Measurements from ENCODE around the gene NDUFA13.

DNA sequence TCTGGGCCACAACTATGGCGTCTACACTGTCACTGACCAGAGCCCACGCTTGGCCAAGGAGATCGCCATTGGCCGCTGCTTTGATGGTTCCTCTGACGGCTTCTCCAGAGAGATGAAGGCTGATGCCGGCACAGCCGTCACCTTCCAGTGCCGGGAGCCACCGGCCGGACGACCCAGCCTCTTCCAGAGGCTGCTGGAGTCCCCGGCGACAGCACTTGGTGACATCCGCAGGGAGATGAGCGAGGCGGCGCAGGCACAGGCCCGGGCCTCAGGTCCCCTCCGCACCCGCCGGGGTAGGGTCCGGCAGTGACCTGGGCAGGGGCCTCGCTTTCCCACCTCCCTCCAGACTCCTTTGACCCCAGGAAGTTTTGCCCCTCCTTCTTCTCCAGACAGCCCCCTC is 29.7 kb downstream of the NDUFA13 start:
- TF ChIP-seq, protein P1, sequence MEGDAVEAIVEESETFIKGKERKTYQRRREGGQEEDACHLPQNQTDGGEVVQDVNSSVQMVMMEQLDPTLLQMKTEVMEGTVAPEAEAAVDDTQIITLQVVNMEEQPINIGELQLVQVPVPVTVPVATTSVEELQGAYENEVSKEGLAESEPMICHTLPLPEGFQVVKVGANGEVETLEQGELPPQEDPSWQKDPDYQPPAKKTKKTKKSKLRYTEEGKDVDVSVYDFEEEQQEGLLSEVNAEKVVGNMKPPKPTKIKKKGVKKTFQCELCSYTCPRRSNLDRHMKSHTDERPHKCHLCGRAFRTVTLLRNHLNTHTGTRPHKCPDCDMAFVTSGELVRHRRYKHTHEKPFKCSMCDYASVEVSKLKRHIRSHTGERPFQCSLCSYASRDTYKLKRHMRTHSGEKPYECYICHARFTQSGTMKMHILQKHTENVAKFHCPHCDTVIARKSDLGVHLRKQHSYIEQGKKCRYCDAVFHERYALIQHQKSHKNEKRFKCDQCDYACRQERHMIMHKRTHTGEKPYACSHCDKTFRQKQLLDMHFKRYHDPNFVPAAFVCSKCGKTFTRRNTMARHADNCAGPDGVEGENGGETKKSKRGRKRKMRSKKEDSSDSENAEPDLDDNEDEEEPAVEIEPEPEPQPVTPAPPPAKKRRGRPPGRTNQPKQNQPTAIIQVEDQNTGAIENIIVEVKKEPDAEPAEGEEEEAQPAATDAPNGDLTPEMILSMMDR (IDR thresholded peaks at IDR 0.05; ENCODE audit: poor library complexity, severe bottlenecking): no peak
- no peak for TF ChIP-seq RAD21 (conservative IDR thresholded peaks at IDR 0.05)
